ENCODE results near the gene TMEM74B.

- TF ChIP-seq CTCF (conservative IDR thresholded peaks at IDR 0.05; ENCODE audit: low read depth, low read length) (no peak), EZH2 (IDR thresholded peaks at IDR 0.05; ENCODE audit: low read length, unreplicated experiment) (no peak), EZH2phosphoT487 (IDR thresholded peaks at IDR 0.05; ENCODE audit: borderline replicate concordance, low read length) (no peak)
Observed at GRCh38 chr20:1171461-1172093, 13.2 kb downstream of the TMEM74B start.

Data from PC-3 (cell line).